ENCODE results near the gene CACNB3. TPM values are rescaled to one million over a fixed set of nuclear protein-coding genes. Genes with fewer than 3 reads are reported as not detected.
"Not testable (repeated sequence)": the region's sequence is repeated elsewhere in the genome, so short reads cannot be mapped to it uniquely, and the experiment has no call there.

The CACNB3 gene
- total and polyA plus RNA-seq, 2 donors, result 8.3 to 10.4 TPM

- no peak for DNase-seq (ENCODE audit: low read depth in 6 of 9, low spot score in 9 of 9)
- WGBS, result 97% methylated on average over 12 of the region's 12 CpGs
Measured at GRCh38 chr12:48832321-48833060, 14.2 kb downstream of the CACNB3 start.

DNA sequence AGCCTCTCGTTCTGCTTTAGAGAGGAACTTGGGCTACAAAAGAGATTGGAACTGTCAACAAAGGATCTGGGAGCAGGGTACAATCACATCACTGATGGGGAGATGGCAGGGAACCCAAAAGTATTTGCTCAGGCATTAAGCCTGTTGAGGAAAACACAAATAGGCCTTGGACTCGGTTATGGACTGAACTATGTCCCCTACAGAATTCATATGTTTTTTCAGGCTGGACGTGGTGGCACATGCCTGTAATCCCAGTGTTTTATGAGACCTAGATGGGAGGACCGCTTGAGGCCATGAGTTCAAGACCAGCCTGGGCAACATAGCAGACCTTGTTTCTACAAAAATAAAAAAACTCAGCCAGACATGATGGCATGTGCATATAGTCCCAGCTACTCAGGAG is 19.8 kb downstream of the CACNB3 start:
- peaks cover 67 to 76% of the 10 kb centered on the region in 2 donors for H3K36me3 ChIP-seq (ENCODE audit: control insufficient read depth in 2 of 2, insufficient read depth in 2 of 2, low read length in 1 of 2)

More at GRCh38 chr12:48832321-48833060, 14.2 kb downstream of the CACNB3 start:
- no peaks in the 10 kb centered on the region for H3K4me1 ChIP-seq (ENCODE audit: control insufficient read depth in 2 of 2, insufficient read depth in 2 of 2, low read length in 2 of 2)
- H3K27ac ChIP-seq (ENCODE audit: low read depth in 1 of 2, low read length in 1 of 2), result no peak overlapping the region
- H3K27me3 ChIP-seq (ENCODE audit: control insufficient read depth in 2 of 2, insufficient read depth in 1 of 2, low read length in 1 of 2), result no peaks in the 10 kb centered on the region
- H3K36me3 ChIP-seq (ENCODE audit: control insufficient read depth in 2 of 2, insufficient read depth in 2 of 2, low read length in 1 of 2), result peaks cover 92 to 97% of the 10 kb centered on the region in 2 donors
- H3K9me3 ChIP-seq (ENCODE audit: control insufficient read depth in 2 of 2, insufficient read depth in 1 of 2, low read length in 1 of 2), result no peaks in the 10 kb centered on the region
- no peak overlapping the region for H3K4me3 ChIP-seq (ENCODE audit: low read length in 2 of 2)

GRCh38 chr12:48842021-48842420 is 23.7 kb downstream of the CACNB3 start:
- not testable (repeated sequence) for H3K9me3 ChIP-seq (ENCODE audit: control insufficient read depth in 2 of 2, insufficient read depth in 1 of 2, low read length in 1 of 2); H3K27me3 ChIP-seq (ENCODE audit: control insufficient read depth in 2 of 2, insufficient read depth in 1 of 2, low read length in 1 of 2); H3K4me1 ChIP-seq (ENCODE audit: control insufficient read depth in 2 of 2, insufficient read depth in 2 of 2, low read length in 2 of 2); H3K27ac ChIP-seq (ENCODE audit: low read depth in 1 of 2, low read length in 1 of 2); H3K4me3 ChIP-seq (ENCODE audit: low read length in 2 of 2); DNase-seq (ENCODE audit: low read depth in 6 of 9, low spot score in 9 of 9)
- H3K36me3 ChIP-seq (ENCODE audit: control insufficient read depth in 2 of 2, insufficient read depth in 2 of 2, low read length in 1 of 2), result peaks cover 57 to 72% of the 10 kb centered on the region in 2 donors
- WGBS, result 96% methylated on average over 29 of the region's 29 CpGs

More for the DNA sequence above, 19.8 kb downstream of the CACNB3 start:
- Histone ChIP-seq H3K27ac (ENCODE audit: low read depth in 1 of 2, low read length in 1 of 2) (no peak overlapping the region), H3K27me3 (ENCODE audit: control insufficient read depth in 2 of 2, insufficient read depth in 1 of 2, low read length in 1 of 2) (no peaks in the 10 kb centered on the region), H3K4me3 (ENCODE audit: low read length in 2 of 2) (no peak overlapping the region), H3K9me3 (ENCODE audit: control insufficient read depth in 2 of 2, insufficient read depth in 1 of 2, low read length in 1 of 2) (no peaks in the 10 kb centered on the region), H3K4me1 (ENCODE audit: control insufficient read depth in 2 of 2, insufficient read depth in 2 of 2, low read length in 2 of 2) (no peaks in the 10 kb centered on the region)
- DNase-seq (ENCODE audit: low read depth in 6 of 9, low spot score in 9 of 9), result no peak
- WGBS, result 98% methylated on average over 4 of the region's 4 CpGs

DNA sequence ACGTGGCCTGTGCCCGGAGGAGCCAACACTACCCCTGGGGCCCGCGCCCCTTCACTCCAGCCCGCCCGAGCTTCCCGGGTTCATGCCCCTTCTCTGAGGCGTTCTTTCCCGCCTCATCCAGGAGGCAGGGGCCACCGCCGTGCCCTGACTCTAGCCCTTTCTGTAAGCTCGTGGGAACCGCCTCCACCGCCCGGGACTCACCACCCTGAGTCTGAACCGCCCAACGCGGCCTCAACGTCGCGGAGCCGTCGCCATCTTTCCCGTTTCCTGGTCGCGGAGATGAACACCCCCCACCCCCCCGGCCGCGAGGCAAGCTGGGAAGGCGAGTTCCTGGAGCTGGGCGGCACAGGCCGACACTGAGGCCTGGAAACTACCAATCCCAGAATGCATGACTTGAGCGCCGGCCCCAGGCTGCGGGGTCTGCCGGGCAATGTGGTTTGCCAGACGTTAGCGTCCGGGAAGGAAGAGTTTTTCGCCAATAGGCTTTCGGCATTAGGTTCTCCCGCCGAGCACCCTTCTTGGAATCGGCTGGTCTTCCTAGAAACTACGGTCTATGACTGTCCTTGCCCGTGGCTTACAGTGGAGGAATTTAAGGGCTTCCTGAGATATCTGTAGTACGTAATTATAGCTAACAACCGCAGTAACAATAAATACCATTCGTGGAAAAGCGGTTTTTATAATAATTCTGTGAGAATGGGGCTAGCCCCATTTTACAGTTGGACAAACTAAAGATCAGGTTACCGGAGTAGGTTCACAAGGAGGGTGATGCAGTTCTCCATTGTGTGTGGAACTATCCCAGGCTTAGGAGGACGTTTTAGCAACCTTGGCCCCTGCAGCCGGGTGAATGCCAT is 33.8 kb downstream of the CACNB3 start, which contains the start of gene DDX23:
Gene DDX23 (minus strand): TSS at position 281 of the 851 bp plus-strand sequence. CDS start 6,381 bp downstream, outside the sequence.
- peaks cover 10 to 17% of the 10 kb centered on the region in 2 donors for H3K36me3 ChIP-seq (ENCODE audit: control insufficient read depth in 2 of 2, insufficient read depth in 2 of 2, low read length in 1 of 2)
- peaks cover 0 to 2% of the 10 kb centered on the region in 2 donors for H3K27me3 ChIP-seq (ENCODE audit: control insufficient read depth in 2 of 2, insufficient read depth in 1 of 2, low read length in 1 of 2)
- under 1% methylated on average over 53 of the region's 53 CpGs for WGBS
- peaks cover 15 to 17% of the 10 kb centered on the region in 2 donors for H3K4me1 ChIP-seq (ENCODE audit: control insufficient read depth in 2 of 2, insufficient read depth in 2 of 2, low read length in 2 of 2)
- peak; percentile 88 to 97 (median 92) for DNase-seq (ENCODE audit: low read depth in 6 of 9, low spot score in 9 of 9)
- no peaks in the 10 kb centered on the region for H3K9me3 ChIP-seq (ENCODE audit: control insufficient read depth in 2 of 2, insufficient read depth in 1 of 2, low read length in 1 of 2)
- H3K27ac ChIP-seq (ENCODE audit: low read depth in 1 of 2, low read length in 1 of 2), result peak within 1 kb of the TSS; percentile 89 to 93
- peak within 1 kb of the TSS; percentile 64 to 99 for H3K4me3 ChIP-seq (ENCODE audit: low read length in 2 of 2)

DNA sequence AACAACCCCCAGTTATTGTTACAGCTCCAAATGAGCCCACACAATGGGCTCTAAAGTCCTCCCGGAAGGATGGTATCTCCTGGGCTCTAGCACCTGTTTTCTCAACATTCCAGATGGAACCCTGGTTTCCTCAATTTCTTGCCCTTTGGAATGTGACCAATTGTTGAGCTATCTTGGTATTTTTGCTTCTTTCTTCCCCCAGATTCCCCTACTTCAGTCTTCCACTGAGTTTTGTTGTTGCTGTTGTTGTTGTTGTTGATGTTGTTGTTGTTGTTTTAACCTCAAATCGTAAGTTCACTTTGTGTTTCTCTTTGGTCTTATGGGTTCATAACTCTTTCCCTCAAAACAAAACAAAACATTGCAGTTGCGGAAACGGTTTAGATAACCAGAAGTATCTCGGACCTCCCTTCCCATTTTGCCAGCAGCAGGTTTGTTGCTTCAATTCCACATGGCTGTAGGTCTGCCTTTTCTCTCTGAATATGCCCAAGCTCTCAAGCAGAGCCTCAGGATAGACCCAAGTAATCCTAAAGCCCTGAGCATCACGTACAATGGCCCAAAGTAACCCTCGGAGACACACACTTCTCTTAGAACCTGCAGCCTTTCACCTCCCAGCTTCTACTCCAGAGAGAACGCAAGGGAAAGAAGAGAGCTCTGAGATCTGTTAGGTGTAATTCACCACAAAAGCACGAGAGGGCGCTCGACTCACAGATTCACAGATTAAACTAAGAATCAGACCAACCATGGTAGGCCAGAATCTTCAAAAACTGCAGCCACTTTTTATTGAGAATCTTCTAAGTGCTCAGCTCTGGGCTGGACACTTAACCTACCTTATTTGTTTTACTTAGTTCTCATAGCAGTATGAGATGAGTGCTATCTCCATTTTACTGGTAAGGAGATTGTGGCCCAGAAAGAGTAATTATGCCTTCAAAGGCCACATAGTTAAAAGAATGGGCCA is 34.7 kb downstream of the CACNB3 start:
- WGBS, result 2% methylated on average over 11 of the region's 11 CpGs
- DNase-seq (ENCODE audit: low read depth in 6 of 9, low spot score in 9 of 9), result peak; percentile 76 to 99 (median 95)
- H3K36me3 ChIP-seq (ENCODE audit: control insufficient read depth in 2 of 2, insufficient read depth in 2 of 2, low read length in 1 of 2), result peaks cover 10 to 17% of the 10 kb centered on the region in 2 donors
- peak overlapping the region; percentile 64 to 99 for H3K4me3 ChIP-seq (ENCODE audit: low read length in 2 of 2)
- H3K4me1 ChIP-seq (ENCODE audit: control insufficient read depth in 2 of 2, insufficient read depth in 2 of 2, low read length in 2 of 2), result peaks cover 15 to 17% of the 10 kb centered on the region in 2 donors
- peaks cover 0 to 6% of the 10 kb centered on the region in 2 donors for H3K27me3 ChIP-seq (ENCODE audit: control insufficient read depth in 2 of 2, insufficient read depth in 1 of 2, low read length in 1 of 2)
- H3K27ac ChIP-seq (ENCODE audit: low read depth in 1 of 2, low read length in 1 of 2), result peak overlapping the region; percentile 72 to 76
- H3K9me3 ChIP-seq (ENCODE audit: control insufficient read depth in 2 of 2, insufficient read depth in 1 of 2, low read length in 1 of 2), result no peaks in the 10 kb centered on the region

GRCh38 chr12:48854488-48854887 is 36.2 kb downstream of the CACNB3 start:
- peaks cover 15 to 17% of the 10 kb centered on the region in 2 donors for H3K4me1 ChIP-seq (ENCODE audit: control insufficient read depth in 2 of 2, insufficient read depth in 2 of 2, low read length in 2 of 2)
- WGBS, result 97% methylated on average over 4 of the region's 4 CpGs

GRCh38 chr12:48854932-48855331 is 36.6 kb downstream of the CACNB3 start:
- DNase-seq (ENCODE audit: low read depth in 6 of 9, low spot score in 9 of 9); H3K27ac ChIP-seq (ENCODE audit: low read depth in 1 of 2, low read length in 1 of 2); H3K27me3 ChIP-seq (ENCODE audit: control insufficient read depth in 2 of 2, insufficient read depth in 1 of 2, low read length in 1 of 2); H3K4me3 ChIP-seq (ENCODE audit: low read length in 2 of 2); H3K9me3 ChIP-seq (ENCODE audit: control insufficient read depth in 2 of 2, insufficient read depth in 1 of 2, low read length in 1 of 2): not testable (repeated sequence)
- Histone ChIP-seq H3K36me3 (ENCODE audit: control insufficient read depth in 2 of 2, insufficient read depth in 2 of 2, low read length in 1 of 2) (peaks cover 0 to 11% of the 10 kb centered on the region in 2 donors), H3K4me1 (ENCODE audit: control insufficient read depth in 2 of 2, insufficient read depth in 2 of 2, low read length in 2 of 2) (peaks cover 15 to 17% of the 10 kb centered on the region in 2 donors)
- WGBS, result 96% methylated on average over 10 of the region's 10 CpGs

More at GRCh38 chr12:48854488-48854887, 36.2 kb downstream of the CACNB3 start:
- Histone ChIP-seq H3K9me3 (ENCODE audit: control insufficient read depth in 2 of 2, insufficient read depth in 1 of 2, low read length in 1 of 2) (no peaks in the 10 kb centered on the region), H3K27me3 (ENCODE audit: control insufficient read depth in 2 of 2, insufficient read depth in 1 of 2, low read length in 1 of 2) (peaks cover 0 to 6% of the 10 kb centered on the region in 2 donors), H3K4me3 (ENCODE audit: low read length in 2 of 2) (no peak overlapping the region), H3K27ac (ENCODE audit: low read depth in 1 of 2, low read length in 1 of 2) (no peak overlapping the region), H3K36me3 (ENCODE audit: control insufficient read depth in 2 of 2, insufficient read depth in 2 of 2, low read length in 1 of 2) (peaks cover 4 to 13% of the 10 kb centered on the region in 2 donors)
- no peak for DNase-seq (ENCODE audit: low read depth in 6 of 9, low spot score in 9 of 9)

DNA sequence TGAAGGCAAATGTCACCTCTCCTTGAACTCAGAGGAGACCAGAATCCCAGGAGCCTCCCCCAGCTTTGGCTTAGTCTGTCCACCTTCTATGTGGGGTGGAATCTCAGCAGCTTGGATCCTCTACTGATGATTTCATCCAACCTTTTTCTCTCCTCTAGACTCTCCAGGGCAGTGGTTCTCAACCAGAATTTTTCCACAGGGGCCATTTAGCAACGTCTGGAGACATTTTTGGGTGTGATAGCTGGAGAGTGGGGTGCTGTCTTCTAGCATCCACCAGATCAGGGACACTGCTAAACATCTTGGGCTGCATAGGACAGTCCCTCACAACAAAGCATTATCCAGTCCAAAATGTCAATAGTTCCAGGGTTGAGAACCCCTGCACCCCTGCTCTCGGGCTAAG is 38.1 kb downstream of the CACNB3 start:
- Histone ChIP-seq H3K4me1 (ENCODE audit: control insufficient read depth in 2 of 2, insufficient read depth in 2 of 2, low read length in 2 of 2) (peaks cover 6 to 8% of the 10 kb centered on the region in 2 donors), H3K27ac (ENCODE audit: low read depth in 1 of 2, low read length in 1 of 2) (no peak overlapping the region), H3K9me3 (ENCODE audit: control insufficient read depth in 2 of 2, insufficient read depth in 1 of 2, low read length in 1 of 2) (no peaks in the 10 kb centered on the region), H3K4me3 (ENCODE audit: low read length in 2 of 2) (no peak overlapping the region), H3K36me3 (ENCODE audit: control insufficient read depth in 2 of 2, insufficient read depth in 2 of 2, low read length in 1 of 2) (no peaks in the 10 kb centered on the region), H3K27me3 (ENCODE audit: control insufficient read depth in 2 of 2, insufficient read depth in 1 of 2, low read length in 1 of 2) (peaks cover 0 to 6% of the 10 kb centered on the region in 2 donors)
- 89% methylated on average over 2 of the region's 2 CpGs for WGBS
- DNase-seq (ENCODE audit: low read depth in 6 of 9, low spot score in 9 of 9), result no peak

Measured in thymus (tissue), 11 donors.